OCI-LY7 (cell line): ENCODE results near the gene LRR1.

Experiments used
- EZH2phosphoT487 ChIP-seq: fragments of 200-600 bp; sonication (generic); IDR thresholded peaks from 2 replicates; pipeline ENCODE4 v1.6.1; 2018; ENCODE audit warnings: low read depth, borderline replicate concordance, mild to moderate bottlenecking, mixed run types, antibody characterized with exemption, low read length, moderate library complexity, mixed read lengths
- TF ChIP-seq, protein P1 (sequence below): fragments of 200-600 bp; sonication (generic); conservative IDR thresholded peaks from 2 replicates; pipeline ENCODE4 v1.5.1; 2014; ENCODE audit warnings: mild to moderate bottlenecking, antibody characterized with exemption, low read length, moderate library complexity, mixed read lengths

- TF ChIP-seq, protein P1, sequence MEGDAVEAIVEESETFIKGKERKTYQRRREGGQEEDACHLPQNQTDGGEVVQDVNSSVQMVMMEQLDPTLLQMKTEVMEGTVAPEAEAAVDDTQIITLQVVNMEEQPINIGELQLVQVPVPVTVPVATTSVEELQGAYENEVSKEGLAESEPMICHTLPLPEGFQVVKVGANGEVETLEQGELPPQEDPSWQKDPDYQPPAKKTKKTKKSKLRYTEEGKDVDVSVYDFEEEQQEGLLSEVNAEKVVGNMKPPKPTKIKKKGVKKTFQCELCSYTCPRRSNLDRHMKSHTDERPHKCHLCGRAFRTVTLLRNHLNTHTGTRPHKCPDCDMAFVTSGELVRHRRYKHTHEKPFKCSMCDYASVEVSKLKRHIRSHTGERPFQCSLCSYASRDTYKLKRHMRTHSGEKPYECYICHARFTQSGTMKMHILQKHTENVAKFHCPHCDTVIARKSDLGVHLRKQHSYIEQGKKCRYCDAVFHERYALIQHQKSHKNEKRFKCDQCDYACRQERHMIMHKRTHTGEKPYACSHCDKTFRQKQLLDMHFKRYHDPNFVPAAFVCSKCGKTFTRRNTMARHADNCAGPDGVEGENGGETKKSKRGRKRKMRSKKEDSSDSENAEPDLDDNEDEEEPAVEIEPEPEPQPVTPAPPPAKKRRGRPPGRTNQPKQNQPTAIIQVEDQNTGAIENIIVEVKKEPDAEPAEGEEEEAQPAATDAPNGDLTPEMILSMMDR: no peak
- TF ChIP-seq EZH2phosphoT487: no peak
Observed at GRCh38 chr14:49654511-49654910, 55.8 kb downstream of the LRR1 start.
